Measurements from ENCODE around the gene STIM2.

STIM2 gene

DNA sequence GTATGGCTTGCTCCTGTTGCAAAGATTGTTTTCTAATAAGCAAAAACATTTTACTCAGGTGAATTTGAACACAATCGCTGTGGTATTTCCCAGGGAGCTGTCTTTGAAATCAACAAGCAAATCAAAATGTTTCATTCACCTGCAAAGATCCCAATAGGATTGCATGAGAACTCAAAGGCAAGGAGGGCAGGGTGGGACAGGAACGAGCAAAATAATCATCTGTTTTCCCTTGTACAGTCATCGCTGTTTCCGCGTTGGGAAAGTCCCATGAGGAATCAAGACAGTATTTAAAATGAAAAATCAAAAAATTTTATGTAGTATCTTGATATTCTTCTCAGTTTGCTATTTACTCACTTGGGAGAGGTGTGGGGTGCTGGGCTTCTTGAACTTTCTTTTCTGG is 198.8 kb downstream of the STIM2 start:
- DNase-seq (ENCODE audit: low read depth, low spot score) = no peak
- no peak for TF ChIP-seq FOXP2 (optimal IDR thresholded peaks at IDR 0.05; ENCODE audit: control extremely low read depth, extremely low read length, insufficient read depth)
- TF ChIP-seq POLR2AphosphoS5 (IDR thresholded peaks at IDR 0.05; ENCODE audit: borderline replicate concordance, low read depth, low read length) = no peak
- no peak for TF ChIP-seq EZH2 (IDR thresholded peaks at IDR 0.05)
- H3K36me3 ChIP-seq (ENCODE audit: insufficient read depth, low read length) = no peaks in the 10 kb centered on the region
- H3K9ac ChIP-seq (ENCODE audit: insufficient read length) = no peak overlapping the region
- H3K4me3 ChIP-seq = no peak overlapping the region
- no peaks in the 10 kb centered on the region for H3K9me3 ChIP-seq (ENCODE audit: low read depth, low read length)
- H3K27ac ChIP-seq = no peak overlapping the region

DNA sequence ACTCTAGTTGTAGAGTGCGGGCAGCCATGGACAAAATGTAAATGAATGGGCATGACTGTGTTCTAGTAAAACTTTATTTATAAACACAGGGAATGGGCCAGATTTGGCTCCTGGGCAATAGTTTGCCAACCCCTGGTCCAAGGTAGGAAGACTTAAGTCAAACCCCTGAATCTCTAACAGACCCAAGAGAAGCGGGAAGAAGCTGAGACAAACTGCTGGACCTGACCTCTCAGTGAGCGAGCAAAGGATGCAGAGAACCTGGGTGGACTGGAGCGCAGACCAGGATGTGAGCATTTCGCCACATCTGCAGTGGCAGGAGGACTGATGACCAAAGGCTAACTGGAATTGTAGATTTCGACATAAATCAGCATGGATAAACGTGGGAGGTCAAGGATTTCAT is 201.6 kb downstream of the STIM2 start:
- DNase-seq (ENCODE audit: low read depth, low spot score) = no peak
- Histone ChIP-seq H3K27ac (no peak overlapping the region), H3K4me3 (no peak overlapping the region), H3K36me3 (ENCODE audit: insufficient read depth, low read length) (no peaks in the 10 kb centered on the region), H3K9ac (ENCODE audit: insufficient read length) (no peak overlapping the region), H3K9me3 (ENCODE audit: low read depth, low read length) (no peaks in the 10 kb centered on the region)
- no peak for TF ChIP-seq POLR2AphosphoS5 (IDR thresholded peaks at IDR 0.05; ENCODE audit: borderline replicate concordance, low read depth, low read length)
- no peak for TF ChIP-seq EZH2 (IDR thresholded peaks at IDR 0.05)
- TF ChIP-seq FOXP2 (optimal IDR thresholded peaks at IDR 0.05; ENCODE audit: control extremely low read depth, extremely low read length, insufficient read depth) = no peak

DNA sequence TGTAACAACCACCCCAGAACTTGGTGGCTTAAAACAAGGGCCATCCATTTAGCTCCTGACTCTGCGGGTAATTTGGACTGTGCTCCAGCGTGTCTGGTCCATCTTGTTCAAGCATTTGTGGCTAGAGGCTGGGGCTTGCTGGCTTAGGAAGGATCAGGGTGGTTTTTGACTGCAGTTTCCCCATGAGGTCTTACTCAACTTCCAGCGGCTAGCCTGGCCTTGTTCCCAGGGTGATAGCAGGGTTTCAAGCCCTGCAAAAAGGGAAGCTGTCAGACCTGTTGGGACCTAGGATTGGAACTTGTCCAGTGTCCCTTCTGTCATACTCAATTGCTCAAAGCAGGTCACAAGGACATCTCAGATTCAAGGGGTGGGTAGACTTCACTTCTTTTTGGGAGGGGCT is 205.9 kb downstream of the STIM2 start:
- no peaks in the 10 kb centered on the region for H3K36me3 ChIP-seq (ENCODE audit: insufficient read depth, low read length)
- H3K9ac ChIP-seq (ENCODE audit: insufficient read length) = no peak overlapping the region
- DNase-seq (ENCODE audit: low read depth, low spot score) = no peak
- H3K9me3 ChIP-seq (ENCODE audit: low read depth, low read length) = no peaks in the 10 kb centered on the region
- no peak overlapping the region for H3K4me3 ChIP-seq
- H3K27ac ChIP-seq = no peak overlapping the region
- TF ChIP-seq FOXP2 (optimal IDR thresholded peaks at IDR 0.05; ENCODE audit: control extremely low read depth, extremely low read length, insufficient read depth) = no peak
- no peak for TF ChIP-seq EZH2 (IDR thresholded peaks at IDR 0.05)
- no peak for TF ChIP-seq POLR2AphosphoS5 (IDR thresholded peaks at IDR 0.05; ENCODE audit: borderline replicate concordance, low read depth, low read length)

GRCh38 chr4:27068151-27068867 is 207.7 kb downstream of the STIM2 start:
- no peak overlapping the region for H3K9ac ChIP-seq (ENCODE audit: insufficient read length)
- H3K36me3 ChIP-seq (ENCODE audit: insufficient read depth, low read length) = no peaks in the 10 kb centered on the region
- H3K4me3 ChIP-seq = no peak overlapping the region
- no peak for DNase-seq (ENCODE audit: low read depth, low spot score)
- H3K9me3 ChIP-seq (ENCODE audit: low read depth, low read length) = no peaks in the 10 kb centered on the region
- H3K27ac ChIP-seq = no peak overlapping the region
- no peak for TF ChIP-seq EZH2 (IDR thresholded peaks at IDR 0.05)

All from SK-N-MC (cell line).